ENCODE measurements around the gene PLXNB2.
"Not testable (repeated sequence)": the region's sequence is repeated elsewhere in the genome, so short reads cannot be mapped to it uniquely, and the experiment has no call there.

Gene PLXNB2

DNA sequence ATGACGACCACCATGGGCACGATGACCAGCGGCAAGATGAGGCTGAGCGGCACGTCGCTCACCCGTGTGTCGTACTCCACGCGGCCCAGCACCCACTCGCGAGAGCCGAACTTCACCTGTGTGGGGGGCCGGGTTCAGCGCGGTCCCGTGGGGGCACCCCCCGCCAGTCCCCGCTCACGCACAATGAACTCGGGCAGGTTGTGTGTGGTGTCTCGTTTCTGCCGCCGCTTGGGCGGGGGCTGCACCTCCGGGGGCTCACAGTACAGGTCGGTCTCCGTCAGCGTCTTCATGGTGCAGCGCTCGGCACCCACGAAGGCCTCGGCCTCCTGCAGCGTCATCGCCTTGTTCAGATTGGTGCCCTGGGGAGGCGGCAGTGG, 26.1 kb downstream of the PLXNB2 start:
- DNase-seq (ENCODE audit: low read depth in 2 of 2), result no peak

GRCh38 chr22:50280708-50281383, 26.6 kb downstream of the PLXNB2 start:
- DNase-seq (ENCODE audit: low read depth in 2 of 2), result no peak

DNA sequence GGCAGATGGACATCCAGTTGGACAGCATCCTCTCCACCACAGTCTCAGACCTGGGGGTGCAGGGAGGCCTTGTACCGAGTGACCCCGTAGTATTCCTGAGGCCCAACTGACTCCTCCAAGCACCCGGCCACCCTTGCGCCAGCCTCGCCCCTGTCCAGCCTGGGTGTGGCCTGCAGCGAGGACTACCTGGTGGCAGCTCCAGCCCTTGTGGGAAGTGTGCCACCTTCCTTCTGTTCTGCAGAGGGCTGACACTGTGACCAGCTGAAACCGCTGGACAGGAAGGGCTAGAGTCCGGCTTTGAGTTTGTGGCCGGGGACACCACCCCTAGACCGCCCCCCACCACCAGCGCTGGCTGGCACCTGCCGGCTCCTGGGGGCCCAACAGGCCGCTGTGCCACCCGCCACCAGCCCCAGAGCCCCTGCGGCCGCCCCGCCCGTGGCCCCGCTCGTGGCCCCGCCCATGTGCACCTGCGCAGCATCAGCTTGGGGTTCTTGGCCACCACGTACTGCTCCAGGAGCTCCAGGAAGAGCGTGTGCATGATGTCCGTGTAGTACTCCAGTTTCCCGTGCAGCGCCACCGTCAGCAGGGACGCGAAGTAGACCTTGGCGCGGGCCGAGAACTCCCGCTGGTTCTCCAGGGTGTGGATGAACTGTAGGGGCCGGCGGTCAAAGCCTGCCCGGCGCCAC, 27.3 kb downstream of the PLXNB2 start:
- no peak for DNase-seq (ENCODE audit: low read depth in 2 of 2)

- no peak for DNase-seq (ENCODE audit: low read depth in 2 of 2)
These were observed 28.4 kb downstream of the PLXNB2 start for GRCh38 chr22:50278956-50279619.

DNA sequence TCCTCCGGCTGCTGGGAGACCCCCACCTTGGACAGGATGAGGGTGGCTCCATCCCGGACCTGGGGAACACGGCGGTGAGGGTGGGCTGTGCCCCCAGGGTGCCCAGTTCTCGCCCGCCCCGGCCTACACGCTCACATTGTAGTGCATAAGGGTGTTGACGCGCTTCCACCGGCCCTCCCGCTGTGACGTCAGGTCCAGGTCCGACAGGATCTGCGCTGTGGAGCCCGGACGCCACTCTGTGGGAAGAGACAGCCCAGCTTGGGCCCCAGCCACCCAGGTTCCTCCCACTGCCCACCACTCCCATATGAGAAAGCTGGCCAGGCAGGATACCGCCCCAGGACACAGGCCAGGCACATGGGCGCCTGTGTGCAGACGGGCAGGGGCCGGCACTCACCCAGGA, 29.0 kb downstream of the PLXNB2 start:
- no peak for DNase-seq (ENCODE audit: low read depth in 2 of 2)

DNA sequence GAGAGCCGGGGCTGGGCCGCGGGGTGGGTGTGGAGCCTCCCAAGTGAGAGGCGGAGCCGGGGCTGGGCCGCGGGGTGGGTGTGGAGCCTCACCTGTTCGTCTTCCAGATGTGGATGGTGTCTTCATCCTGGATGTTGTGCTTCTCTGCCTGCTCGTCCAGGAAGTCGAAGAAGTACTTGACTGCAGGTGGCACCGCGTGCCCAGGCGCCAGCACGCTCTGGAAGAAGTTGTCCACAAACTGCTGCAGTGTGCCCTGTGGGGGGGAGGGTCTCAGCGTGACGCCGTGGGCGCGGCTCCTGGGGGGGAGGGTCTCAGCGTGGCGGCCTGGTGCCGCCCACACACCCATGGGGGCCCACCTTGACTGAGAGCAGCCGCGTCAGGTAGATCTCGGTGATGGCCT, 29.7 kb downstream of the PLXNB2 start:
- DNase-seq (ENCODE audit: low read depth in 2 of 2), result no peak

GRCh38 chr22:50276143-50276542, 31.3 kb downstream of the PLXNB2 start:
- peak in 1 of 2 experiments; percentile 32 for DNase-seq (ENCODE audit: low read depth in 2 of 2)

DNA sequence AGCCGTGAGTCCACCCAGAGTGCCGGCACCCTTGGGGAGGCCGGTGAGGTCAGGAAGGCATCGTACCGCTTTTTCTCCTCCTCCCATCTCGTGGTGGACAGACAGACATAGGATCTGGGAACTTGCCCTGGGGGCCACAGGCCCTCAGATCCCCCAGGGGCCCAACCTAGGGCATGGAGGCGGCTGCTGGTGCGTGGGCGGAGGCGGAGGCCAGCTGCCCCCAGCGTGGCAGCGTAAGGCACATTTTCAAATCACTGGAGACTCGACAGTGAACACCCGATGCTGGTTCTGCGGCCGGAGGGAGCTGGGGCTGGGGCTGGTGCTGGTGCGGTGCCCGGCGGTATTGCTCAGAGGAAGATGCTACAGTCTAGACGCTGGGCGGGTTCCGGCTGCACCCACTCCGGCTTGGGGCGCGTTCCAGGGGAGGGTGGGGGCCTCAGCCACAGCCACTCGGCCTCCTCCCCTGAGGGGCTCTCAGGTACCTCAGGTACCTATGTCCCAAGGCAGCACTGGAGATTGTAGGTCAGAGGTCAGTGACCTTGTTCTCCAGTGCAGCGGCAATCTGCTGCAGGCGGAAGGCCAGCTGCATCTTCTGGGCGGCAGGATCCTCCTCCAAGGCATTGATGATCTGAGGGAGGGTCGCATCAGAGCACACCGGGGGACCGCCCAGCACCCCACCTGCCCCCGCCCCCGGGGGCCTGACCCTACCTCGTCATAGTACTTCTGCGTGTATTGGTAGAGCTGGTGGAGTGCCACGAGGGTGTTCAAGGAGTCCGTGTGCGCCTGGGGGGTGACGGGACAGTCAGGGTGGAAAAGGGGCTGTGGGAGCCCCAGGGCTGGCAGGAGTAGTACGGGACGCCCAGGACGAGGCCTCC, 32.0 kb downstream of the PLXNB2 start:
- DNase-seq (ENCODE audit: low read depth in 2 of 2), result no peak

DNA sequence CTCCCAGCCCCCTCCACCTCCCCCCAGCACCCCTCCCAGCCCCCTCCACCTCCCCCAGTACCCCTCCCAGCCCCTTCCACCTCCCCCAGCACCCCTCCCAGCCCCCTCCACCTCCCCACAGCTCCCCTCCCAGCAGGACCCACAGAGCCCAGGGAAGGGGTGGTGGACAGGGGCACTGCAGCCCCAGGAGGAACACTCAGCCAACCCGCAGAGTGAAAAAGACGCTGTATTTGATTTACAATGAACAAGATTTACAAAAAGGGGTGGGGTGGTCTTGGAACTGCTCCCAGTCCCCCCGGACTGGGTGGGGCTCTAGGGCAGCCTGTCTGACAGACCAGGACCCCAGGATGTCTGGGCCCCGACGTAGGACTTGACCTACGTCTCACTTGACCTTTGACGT, 32.7 kb downstream of the PLXNB2 start:
- DNase-seq (ENCODE audit: low read depth in 2 of 2), result no peak

DNA sequence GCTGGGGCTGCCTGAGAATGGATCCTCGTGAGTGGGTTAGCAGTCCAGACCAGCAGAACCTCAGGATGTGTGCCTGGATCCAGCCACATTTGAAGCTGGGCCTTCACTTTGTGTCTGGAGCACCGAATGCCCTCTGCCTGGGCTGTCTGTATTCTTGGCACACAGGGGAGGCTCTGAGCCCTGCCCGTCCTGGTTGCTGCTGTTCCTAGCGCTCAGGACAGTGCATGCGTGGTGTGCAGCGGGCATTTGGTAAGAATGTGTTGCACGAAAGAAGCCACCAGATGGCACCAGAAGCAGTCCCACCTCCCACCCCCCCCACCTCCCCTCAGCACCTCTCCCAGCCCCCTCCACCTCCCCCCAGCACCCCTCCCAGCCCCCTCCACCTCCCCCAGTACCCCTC, 33.1 kb downstream of the PLXNB2 start:
- DNase-seq (ENCODE audit: low read depth in 2 of 2), result no peak

DNA sequence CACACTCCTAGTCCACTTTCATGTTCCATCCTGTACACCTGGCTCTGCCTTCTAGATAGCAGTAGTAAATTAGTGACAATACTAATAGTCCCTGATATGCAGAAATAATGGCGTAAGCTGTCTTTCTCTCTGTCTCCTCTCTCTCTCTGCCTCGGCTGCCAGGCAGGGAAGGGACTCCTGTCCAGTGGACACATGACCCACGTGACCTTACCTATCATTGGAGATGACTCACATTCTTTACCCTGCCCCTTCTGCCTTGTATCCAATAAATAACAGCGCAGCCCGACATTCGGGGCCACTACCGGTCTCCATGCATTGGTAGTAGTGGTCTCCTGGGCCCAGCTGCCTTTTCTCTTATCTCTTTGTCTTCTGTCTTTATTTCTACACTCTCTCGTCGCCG, 33.7 kb downstream of the PLXNB2 start:
- DNase-seq (ENCODE audit: low read depth in 2 of 2), result not testable (repeated sequence)

GRCh38 chr22:50273352-50273751, 34.1 kb downstream of the PLXNB2 start:
- DNase-seq (ENCODE audit: low read depth in 2 of 2), result not testable (repeated sequence)

DNA sequence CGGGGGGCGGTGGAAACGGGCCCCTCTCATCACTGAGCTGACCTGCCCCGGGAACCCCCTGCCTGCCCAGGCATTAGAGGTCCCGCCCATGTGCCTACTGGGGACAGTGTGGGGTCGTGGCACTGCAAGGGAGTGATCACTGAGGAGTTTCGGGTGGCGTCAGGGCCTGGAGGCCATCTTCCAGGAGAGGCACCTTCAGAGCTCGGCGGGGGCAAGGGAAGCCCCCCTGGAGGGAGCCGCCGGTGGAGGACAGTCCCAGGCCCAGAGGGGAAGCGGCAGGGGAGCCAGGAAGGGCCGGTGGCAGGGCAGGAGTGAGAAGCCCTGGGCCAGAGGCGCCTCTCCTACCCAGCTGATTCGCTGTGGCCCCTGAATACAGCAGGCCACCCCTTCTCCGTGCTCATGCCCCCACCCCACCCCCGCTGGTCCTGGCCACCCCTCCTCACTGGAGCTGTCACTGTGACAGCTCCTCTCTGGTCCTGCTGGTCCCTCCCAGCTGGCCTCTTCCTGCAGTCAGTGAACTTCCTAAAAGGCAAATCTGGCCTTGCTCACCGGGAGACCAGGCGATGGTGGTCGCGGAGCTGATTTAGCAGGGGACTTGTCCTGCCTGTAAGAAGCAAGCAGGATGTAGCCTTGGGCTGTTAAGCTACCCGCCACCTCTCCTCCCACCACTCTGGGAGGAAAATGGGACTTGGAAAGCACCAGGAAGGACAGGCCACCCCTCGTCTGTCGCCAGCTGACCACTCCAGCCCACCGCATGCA, 35.2 kb downstream of the PLXNB2 start:
- no peak for DNase-seq (ENCODE audit: low read depth in 2 of 2)

GRCh38 chr22:50271519-50271970, 35.9 kb downstream of the PLXNB2 start:
- DNase-seq (ENCODE audit: low read depth in 2 of 2), result peak in 1 of 2 experiments; percentile 39

- DNase-seq (ENCODE audit: low read depth in 2 of 2), result peak in 1 of 2 experiments; percentile 46
These were observed 36.6 kb downstream of the PLXNB2 start for GRCh38 chr22:50270666-50271394.

DNA sequence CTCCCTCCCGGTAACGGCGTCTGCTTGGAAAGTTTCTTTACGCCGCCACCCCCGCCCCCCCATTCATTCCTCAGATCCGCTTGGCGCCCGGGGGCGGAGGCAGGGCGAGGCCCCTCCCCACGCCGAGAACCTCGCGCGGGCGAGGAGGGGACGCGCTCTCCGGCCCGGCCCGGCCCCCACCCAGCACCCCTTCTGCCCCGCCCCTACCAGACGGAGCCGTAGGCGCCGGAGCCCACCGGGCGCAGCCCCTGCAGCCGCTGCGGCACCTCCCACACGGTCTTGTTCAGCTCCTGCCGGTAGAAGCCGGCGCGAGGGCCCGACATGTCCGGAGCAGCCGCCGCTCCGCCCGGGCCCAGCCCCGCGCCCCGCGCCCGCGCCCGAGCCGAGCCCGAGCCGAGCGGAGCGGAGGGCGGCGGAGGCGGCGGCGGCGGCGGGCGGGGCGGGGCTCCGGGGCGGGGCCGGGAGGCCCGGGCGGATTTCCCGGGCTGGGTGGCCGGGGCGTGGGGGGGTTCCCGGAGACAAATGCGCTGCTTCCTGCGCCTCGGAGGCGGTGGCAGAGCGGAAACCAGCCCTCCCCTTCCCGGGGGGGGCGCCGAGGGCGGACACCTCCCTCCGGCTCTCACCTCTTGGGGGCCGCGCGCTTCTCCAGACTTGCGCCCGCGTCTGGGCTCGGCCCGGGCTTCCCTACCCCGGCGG, 37.3 kb downstream of the PLXNB2 start, which contains the start of gene MAPK11:
Gene MAPK11 (minus strand): TSS at position 411 of the 696 bp plus-strand sequence. CDS start 88 bp downstream, at position 323.
- peak; percentile 41 to 62 for DNase-seq (ENCODE audit: low read depth in 2 of 2)

DNA sequence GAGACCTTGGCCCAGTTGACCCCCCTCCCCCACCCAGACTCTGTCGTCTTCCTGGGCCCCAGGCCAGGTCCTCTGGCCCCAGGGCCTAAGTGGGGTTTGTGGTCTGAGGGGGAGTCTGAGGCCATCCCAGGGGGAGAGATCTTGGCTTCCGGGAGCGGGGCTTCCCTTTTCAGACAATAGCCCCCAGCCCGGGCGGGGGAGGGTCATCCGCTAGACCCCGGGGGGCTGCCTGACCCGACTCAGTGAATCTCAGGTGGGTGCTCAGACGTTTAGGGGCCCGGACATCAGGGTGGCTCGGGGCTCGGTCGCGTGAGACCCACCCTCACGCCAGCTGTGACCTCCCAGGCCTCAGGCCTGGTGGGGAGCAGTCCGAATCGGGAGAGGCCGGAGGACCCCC, 37.9 kb downstream of the PLXNB2 start:
- DNase-seq (ENCODE audit: low read depth in 2 of 2), result no peak

DNA sequence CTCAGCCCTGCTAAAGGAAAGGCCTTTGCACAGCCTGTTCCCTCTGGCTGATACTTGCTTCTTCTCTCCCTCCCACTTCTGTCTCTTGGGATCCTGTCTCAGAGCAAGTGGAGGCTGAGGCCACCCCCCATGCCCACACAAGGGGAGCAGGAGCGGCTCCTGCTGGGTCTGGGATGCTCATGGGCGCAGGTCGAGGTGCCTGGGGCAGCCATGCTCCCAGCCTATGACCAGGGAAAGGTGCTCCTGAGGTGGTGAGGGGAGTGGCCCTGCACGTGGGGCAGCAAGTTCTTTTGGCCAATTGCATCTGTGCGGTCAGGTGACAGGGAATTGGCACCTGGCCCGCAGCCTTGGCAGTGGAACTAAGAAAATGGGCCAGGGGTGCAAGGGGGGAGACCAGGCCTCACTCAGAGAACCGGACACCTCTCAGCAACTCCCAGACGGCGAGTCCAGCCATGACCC, 38.8 kb downstream of the PLXNB2 start:
- DNase-seq (ENCODE audit: low read depth in 2 of 2), result no peak

DNA sequence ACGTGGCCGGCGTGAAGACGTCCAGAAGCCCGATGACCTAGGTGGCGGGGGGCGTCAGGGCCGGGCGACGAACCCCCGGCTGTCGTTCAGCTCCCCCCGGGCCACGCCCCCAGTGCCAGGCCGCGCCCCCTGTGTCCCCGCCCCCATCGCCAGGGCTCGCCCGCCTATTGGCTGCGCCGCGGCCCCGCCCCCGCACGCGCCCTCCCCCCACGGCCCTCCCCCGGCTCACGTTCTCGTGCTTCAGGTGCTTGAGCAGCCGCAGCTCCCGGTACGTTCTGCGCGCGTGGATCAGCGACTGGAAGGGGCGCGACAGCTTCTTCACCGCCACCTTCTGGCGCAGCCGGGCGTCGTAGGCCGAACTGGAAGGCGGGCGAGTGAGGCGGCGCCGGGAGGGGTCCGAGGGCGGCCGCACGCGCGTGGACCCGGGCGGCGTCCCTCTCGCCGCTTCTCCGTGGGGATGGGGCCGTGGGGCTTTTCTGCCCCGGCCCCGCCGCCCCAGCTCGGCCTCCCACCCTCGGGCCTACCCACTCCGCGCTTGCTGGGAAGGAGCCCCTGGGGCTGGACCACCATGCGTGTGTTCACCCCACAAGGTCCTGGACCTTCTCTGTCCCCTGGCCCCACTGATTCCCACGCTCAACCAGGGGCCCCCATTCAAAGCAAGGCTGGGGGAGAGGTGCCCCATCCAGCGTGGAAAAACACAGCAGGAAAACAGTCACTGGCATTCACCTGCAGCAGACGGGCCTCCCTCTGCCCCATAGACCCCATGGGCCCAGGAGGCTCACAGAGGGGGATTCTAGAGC, 39.7 kb downstream of the PLXNB2 start:
- DNase-seq (ENCODE audit: low read depth in 2 of 2), result peak in 1 of 2 experiments; percentile 39
